IPS-15b (cell line): ENCODE data around the gene RECK.
"Not testable (repeated sequence)": the region's sequence is repeated elsewhere in the genome, so short reads cannot be mapped to it uniquely, and the experiment has no call there.

Source experiments
- H3K27me3 ChIP-seq: one replicate; pipeline ENCODE4 v1.6.1; 2013; ENCODE audit warnings: low read length; ENCODE audit not compliant: control insufficient read depth, insufficient read depth
- H3K36me3 ChIP-seq: one replicate; pipeline ENCODE4 v1.6.1; 2013; ENCODE audit warnings: low read length; ENCODE audit not compliant: control insufficient read depth, insufficient read depth
- H3K4me1 ChIP-seq: one replicate; pipeline ENCODE4 v1.6.1; 2013; ENCODE audit warnings: mild to moderate bottlenecking, low read length; ENCODE audit not compliant: control insufficient read depth, insufficient read depth
- H3K4me3 ChIP-seq: one replicate; pipeline ENCODE4 v1.5.1; 2013; ENCODE audit warnings: low read depth, low read length
- H3K9ac ChIP-seq: one replicate; pipeline ENCODE4 v1.6.1; 2013; ENCODE audit warnings: low read depth, mild to moderate bottlenecking, low read length
- H3K9me3 ChIP-seq: one replicate; pipeline ENCODE4 v1.6.1; 2013; ENCODE audit warnings: mild to moderate bottlenecking, low read length; ENCODE audit not compliant: control insufficient read depth, insufficient read depth

Gene RECK

GRCh38 chr9:36036780-36037548 is at the start of gene RECK:
RECK (plus strand) TSS chr9:36036913; CDS start chr9:36036999, 86 bp downstream.
- Histone ChIP-seq H3K4me3 (peak within 1 kb of the TSS; percentile 65), H3K9me3 (no peaks in the 10 kb centered on the region), H3K4me1 (no peaks in the 10 kb centered on the region), H3K9ac (peak within 1 kb of the TSS; percentile 70), H3K36me3 (no peaks in the 10 kb centered on the region), H3K27me3 (peaks cover 2% of the 10 kb centered on the region)

GRCh38 chr9:35990155-35990554 is 46.6 kb upstream of the RECK start:
- Histone ChIP-seq H3K36me3 (no peaks in the 10 kb centered on the region), H3K27me3 (peaks cover 2% of the 10 kb centered on the region), H3K4me3 (no peak overlapping the region), H3K9me3 (no peaks in the 10 kb centered on the region), H3K9ac (no peak overlapping the region), H3K4me1 (no peaks in the 10 kb centered on the region)

DNA sequence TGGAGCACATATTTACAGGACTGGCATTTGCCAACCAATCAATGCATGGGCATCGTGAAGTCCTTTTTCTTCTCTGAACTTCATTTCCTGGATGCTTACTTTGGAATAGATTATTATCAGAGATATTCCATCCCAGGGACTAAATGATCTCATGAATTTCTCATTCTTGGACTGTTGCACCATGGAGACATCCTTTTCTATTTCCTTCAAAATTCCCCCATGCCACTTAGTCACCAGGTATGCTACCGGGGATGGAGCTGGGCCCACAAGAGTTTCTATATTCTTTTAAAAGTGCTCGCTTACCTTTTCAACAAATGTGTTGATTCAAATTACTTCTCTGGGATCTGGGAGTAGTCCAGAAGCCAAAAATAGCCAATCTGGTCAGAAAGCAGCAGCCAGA is 43.6 kb upstream of the RECK start:
- H3K9ac ChIP-seq, H3K27me3 ChIP-seq, H3K4me3 ChIP-seq, H3K4me1 ChIP-seq, H3K9me3 ChIP-seq, H3K36me3 ChIP-seq: not testable (repeated sequence)

DNA sequence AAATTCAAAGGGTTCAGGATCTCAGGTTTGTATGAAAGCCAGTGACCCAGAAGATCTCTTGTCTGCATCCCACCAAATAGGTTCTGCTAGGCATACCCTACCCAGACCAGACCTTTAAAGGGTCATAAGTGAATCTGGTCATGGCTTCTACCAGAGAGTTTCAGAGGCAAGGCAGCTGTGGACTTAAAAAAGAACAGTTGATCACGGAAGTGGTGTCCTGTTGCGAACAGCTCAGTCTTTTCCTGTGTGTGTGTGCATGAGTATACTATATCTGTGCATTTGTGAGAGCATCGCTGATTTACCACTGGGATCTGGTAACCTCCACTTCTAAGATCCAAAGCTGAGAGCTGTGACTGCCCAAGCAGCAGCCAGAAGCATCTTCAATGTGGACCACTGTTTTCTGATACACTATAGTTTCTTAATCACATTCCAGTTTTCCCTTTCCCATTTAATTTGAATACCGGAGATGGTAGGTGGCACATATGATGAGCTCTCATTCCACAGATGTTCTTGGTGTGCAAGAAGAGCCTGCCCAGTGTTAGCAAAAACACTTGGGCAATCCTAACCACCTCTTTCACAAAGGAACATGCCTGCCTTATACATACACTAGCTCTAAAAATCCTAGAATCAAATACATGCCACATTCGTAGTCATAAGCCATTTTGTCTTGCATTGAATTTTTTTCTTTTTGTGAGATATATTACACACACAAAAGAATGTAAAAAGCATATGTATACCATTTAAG is 42.6 kb upstream of the RECK start:
- Histone ChIP-seq H3K4me3 (no peak overlapping the region), H3K4me1 (no peaks in the 10 kb centered on the region), H3K9me3 (no peaks in the 10 kb centered on the region), H3K9ac (no peak overlapping the region), H3K36me3 (no peaks in the 10 kb centered on the region), H3K27me3 (no peaks in the 10 kb centered on the region)

DNA sequence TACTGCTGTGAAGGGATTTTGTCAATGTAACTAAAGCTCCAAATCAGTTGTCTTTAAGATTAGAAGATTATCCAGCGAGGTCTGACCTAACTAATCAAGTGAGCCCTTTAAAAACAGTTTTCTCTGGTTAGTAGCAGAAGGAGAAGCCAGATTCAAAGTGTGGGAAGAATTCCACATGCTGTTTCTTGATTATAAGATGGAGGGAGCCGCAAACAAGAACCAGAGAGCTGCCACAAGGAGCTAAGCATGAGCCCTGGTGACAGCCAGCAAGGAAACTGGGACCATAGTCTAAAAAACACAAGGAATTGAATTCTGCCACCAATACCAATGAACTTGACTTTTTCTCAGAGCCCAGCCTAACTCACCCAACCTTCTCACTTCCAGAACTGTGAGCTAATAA is 41.8 kb upstream of the RECK start:
- H3K36me3 ChIP-seq: no peaks in the 10 kb centered on the region
- no peaks in the 10 kb centered on the region for H3K27me3 ChIP-seq

DNA sequence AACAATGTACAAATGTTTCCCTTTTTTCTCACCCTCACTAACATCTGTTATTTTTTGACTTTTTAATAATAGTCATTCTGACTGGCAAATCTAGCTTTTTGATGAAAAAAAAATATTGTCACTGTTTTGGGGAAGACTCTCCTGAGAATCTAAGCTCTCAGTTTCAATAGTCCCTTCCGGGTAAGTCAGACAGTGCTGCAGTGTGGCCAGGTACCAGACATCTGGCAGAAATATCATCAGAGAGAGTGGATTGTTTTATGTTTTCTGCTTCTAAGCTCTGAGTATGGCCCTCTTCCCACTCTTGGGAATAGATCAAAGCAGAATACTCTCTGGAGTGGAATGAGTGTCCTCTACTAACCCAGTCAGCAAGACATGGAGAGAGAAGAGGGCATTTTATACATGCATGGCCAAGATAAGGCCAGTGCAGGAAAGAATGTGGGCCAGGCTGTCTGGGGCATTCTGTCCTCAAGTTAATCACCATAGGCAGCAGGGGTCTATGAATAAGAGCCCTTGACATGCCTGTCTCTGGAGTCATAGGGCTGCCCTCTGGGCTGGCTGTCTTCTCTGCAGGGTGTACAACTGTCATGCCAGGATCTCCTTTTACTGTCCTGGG is 40.2 kb upstream of the RECK start:
- H3K36me3 ChIP-seq: no peaks in the 10 kb centered on the region
- no peaks in the 10 kb centered on the region for H3K4me1 ChIP-seq
- H3K27me3 ChIP-seq: no peaks in the 10 kb centered on the region
- H3K9me3 ChIP-seq: no peaks in the 10 kb centered on the region
- no peak overlapping the region for H3K4me3 ChIP-seq
- H3K9ac ChIP-seq: no peak overlapping the region

More for the DNA sequence above, 41.8 kb upstream of the RECK start:
- no peaks in the 10 kb centered on the region for H3K4me1 ChIP-seq
- no peak overlapping the region for H3K9ac ChIP-seq
- no peaks in the 10 kb centered on the region for H3K9me3 ChIP-seq
- H3K4me3 ChIP-seq: no peak overlapping the region

GRCh38 chr9:35997016-35997415 is 39.7 kb upstream of the RECK start:
- H3K27me3 ChIP-seq, H3K9me3 ChIP-seq, H3K4me1 ChIP-seq, H3K36me3 ChIP-seq, H3K4me3 ChIP-seq, H3K9ac ChIP-seq: not testable (repeated sequence)

- Histone ChIP-seq H3K9ac (no peak overlapping the region), H3K27me3 (no peaks in the 10 kb centered on the region), H3K4me3 (no peak overlapping the region), H3K4me1 (no peaks in the 10 kb centered on the region), H3K36me3 (no peaks in the 10 kb centered on the region), H3K9me3 (no peaks in the 10 kb centered on the region)
Measured at GRCh38 chr9:35998333-35998732, 38.4 kb upstream of the RECK start.

DNA sequence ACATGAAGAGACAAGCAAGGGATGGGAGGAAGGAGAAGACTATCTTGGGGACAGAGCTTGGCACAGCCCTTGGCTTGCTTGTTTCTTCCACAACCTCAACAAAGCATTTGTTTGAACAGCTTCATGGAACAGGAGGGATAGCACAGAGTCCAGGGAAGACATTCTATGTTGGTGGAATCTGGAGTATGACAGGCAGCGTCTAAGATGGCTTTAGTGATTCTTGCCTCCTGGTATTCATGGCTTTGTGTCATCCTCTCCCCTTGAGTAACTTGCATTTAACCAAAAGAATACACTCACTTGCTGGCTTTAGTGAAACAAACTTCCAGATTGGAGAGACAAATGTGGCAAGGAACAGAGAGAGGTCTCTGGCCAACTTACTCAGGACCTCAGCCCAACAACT is 30.8 kb upstream of the RECK start:
- no peaks in the 10 kb centered on the region for H3K9me3 ChIP-seq
- H3K4me3 ChIP-seq: no peak overlapping the region
- no peaks in the 10 kb centered on the region for H3K36me3 ChIP-seq
- no peak overlapping the region for H3K9ac ChIP-seq
- H3K27me3 ChIP-seq: peaks cover 41% of the 10 kb centered on the region
- no peaks in the 10 kb centered on the region for H3K4me1 ChIP-seq

GRCh38 chr9:36006549-36007315 is 30.0 kb upstream of the RECK start:
- no peaks in the 10 kb centered on the region for H3K4me1 ChIP-seq
- no peak overlapping the region for H3K4me3 ChIP-seq
- H3K9me3 ChIP-seq: no peaks in the 10 kb centered on the region
- peaks cover 41% of the 10 kb centered on the region for H3K27me3 ChIP-seq
- H3K36me3 ChIP-seq: no peaks in the 10 kb centered on the region
- no peak overlapping the region for H3K9ac ChIP-seq

- no peak overlapping the region for H3K9ac ChIP-seq
- peaks cover 41% of the 10 kb centered on the region for H3K27me3 ChIP-seq
- no peaks in the 10 kb centered on the region for H3K36me3 ChIP-seq
- H3K9me3 ChIP-seq: no peaks in the 10 kb centered on the region
- H3K4me1 ChIP-seq: no peaks in the 10 kb centered on the region
- no peak overlapping the region for H3K4me3 ChIP-seq
Measured at GRCh38 chr9:36007316-36007708, 29.4 kb upstream of the RECK start.
